Naive B cell (primary cell): ENCODE data around the gene ADAM23. TPM values are rescaled to one million over a fixed set of nuclear protein-coding genes. Genes with fewer than 3 reads are reported as not detected.

Experiments used
- ATAC-seq, 2 donors: fragments of 150-1000 bp; cut with Tn5 transposase; 2 replicates each; pipeline ENCODE4 v1.10.0; 2021; ENCODE audit warnings: low read depth in 2 of 2, mild to moderate bottlenecking in 2 of 2, moderate library complexity in 2 of 2
- DNase-seq: peaks from one replicate; pipeline ENCODE4 v3.0.0; 2022
- H3K27ac Mint-ChIP-seq, 6 donors: one replicate each; pipeline ENCODE4 v1.8.0; 2020 to 2022; ENCODE audit warnings: mild to moderate bottlenecking in 6 of 6, mixed read lengths in 6 of 6, moderate library complexity in 5 of 6, inconsistent platforms in 2 of 6
- H3K27me3 Mint-ChIP-seq, 3 donors: one replicate each; pipeline ENCODE4 v1.8.0; 2021 to 2022; ENCODE audit warnings: mixed read lengths in 3 of 3, mild to moderate bottlenecking in 1 of 3
- H3K36me3 Mint-ChIP-seq, 2 donors: one replicate each; pipeline ENCODE4 v1.8.0; 2020 to 2022; ENCODE audit warnings: mixed read lengths in 2 of 2, inconsistent platforms in 1 of 2, mild to moderate bottlenecking in 1 of 2
- H3K4me1 Mint-ChIP-seq, 3 donors: one replicate each; pipeline ENCODE4 v1.8.0; 2020 to 2022; ENCODE audit warnings: mixed read lengths in 3 of 3, inconsistent platforms in 1 of 3, mild to moderate bottlenecking in 1 of 3, moderate library complexity in 1 of 3
- H3K4me3 Mint-ChIP-seq, 8 donors: one replicate each; pipeline ENCODE4 v1.8.0; 2020 to 2022; ENCODE audit warnings: mild to moderate bottlenecking in 8 of 8, mixed read lengths in 8 of 8, moderate library complexity in 8 of 8, inconsistent platforms in 2 of 8
- H3K9me3 Mint-ChIP-seq, 7 donors: one replicate each; pipeline ENCODE4 v1.8.0; 2020 to 2022; ENCODE audit warnings: mixed read lengths in 7 of 7, mild to moderate bottlenecking in 5 of 7, inconsistent platforms in 2 of 7, moderate library complexity in 1 of 7
- polyA plus RNA-seq, 6 donors: library from polyadenylated mRNA; unstranded; fragments of 300-500 nt; fragmentation: Illumina TruSeq; gene quantifications; one replicate each; pipeline ENCODE4 v1.2.3, GENCODE V29; 2021; ENCODE audit warnings: low read depth in 6 of 6

Gene ADAM23
- polyA plus RNA-seq, 6 donors from 2014 or later = 0.26 to 2.9 (median 2.2) TPM

DNA sequence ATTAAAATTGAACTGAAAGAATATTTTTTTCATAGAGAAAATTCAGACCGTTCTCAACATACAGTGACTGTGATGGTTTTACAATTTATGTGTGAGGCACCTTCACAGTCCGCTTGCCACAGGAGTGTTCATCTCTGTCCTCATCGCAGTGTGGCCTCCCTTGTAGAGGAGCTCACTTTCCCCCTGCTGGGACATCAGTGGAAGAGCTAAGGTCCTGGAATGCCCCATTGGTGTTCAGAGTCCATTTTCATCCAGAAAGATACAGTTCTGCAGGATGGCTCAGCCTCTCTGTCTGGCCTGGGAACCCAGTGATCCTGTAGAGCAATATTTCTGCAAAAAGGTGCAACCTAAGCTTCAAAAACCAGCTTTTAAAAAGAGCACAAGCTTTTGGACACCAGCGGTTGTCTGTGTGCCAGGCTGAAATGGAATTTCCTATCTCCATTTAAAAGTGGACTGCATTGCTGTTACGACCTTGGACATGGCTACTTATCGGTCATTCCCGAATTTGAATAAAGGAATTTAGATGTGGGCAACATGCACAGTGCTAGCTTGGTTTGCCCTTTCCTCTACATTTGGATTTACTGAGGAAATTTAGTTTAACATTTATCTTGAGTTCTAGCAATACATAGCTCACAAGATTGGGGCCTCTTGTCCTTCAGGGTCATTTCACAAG, 172.2 kb downstream of the ADAM23 start:
- no peak overlapping the region for H3K27ac Mint-ChIP-seq
- no peak overlapping the region for H3K4me3 Mint-ChIP-seq
- H3K4me1 Mint-ChIP-seq = no peaks in the 10 kb centered on the region
- no peaks in the 10 kb centered on the region for H3K27me3 Mint-ChIP-seq
- no peaks in the 10 kb centered on the region for H3K36me3 Mint-ChIP-seq
- DNase-seq (no peak), ATAC-seq (no peak)
- no peaks in the 10 kb centered on the region for H3K9me3 Mint-ChIP-seq

DNA sequence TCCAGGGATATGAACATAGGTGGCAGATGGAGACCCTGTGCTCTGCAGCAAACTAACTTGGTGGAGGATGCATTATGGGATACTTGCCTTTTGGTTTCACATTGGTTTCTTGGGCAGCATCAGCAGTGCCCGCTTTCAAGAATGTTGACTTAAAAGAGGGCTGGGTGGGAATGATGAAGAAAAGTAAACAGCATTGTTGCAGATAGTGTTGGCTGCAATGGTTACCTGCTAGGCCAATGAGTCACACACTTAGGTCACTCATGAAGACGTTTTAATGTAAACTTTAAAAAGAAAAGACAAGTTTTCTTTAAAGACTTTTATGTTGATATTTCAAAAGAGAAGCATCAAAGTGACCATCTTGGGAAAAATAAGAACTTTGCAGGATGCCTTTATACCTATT, 172.8 kb downstream of the ADAM23 start:
- H3K9me3 Mint-ChIP-seq = no peaks in the 10 kb centered on the region

DNA sequence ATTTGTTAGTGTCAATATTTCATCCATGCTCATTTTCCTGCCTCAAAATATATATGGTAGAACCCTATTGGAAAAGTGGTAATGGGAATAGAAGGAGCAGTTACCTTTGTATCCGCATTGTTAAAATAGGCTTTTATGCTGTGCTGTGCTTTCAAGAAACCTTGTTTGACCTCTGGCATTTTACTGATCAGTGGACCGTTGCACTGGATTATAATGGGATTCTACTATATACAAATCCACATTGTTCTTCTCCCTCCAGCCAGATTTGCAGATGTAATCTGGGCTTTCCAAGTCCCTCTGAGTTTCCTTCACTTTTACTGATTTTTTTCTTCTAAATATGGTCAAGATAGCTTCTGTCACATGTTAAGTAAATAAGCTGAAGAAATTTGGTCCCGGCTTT, 175.7 kb downstream of the ADAM23 start:
- no peak overlapping the region for H3K4me3 Mint-ChIP-seq
- no peak overlapping the region for H3K27ac Mint-ChIP-seq
- DNase-seq (no peak), ATAC-seq (no peak)
- H3K9me3 Mint-ChIP-seq = no peaks in the 10 kb centered on the region
- H3K36me3 Mint-ChIP-seq = no peaks in the 10 kb centered on the region
- H3K4me1 Mint-ChIP-seq = no peaks in the 10 kb centered on the region
- H3K27me3 Mint-ChIP-seq = no peaks in the 10 kb centered on the region

More for the DNA sequence above, 172.8 kb downstream of the ADAM23 start:
- ATAC-seq = no peak
- Mint-ChIP-seq H3K4me3 (no peak overlapping the region), H3K27me3 (no peaks in the 10 kb centered on the region), H3K27ac (no peak overlapping the region), H3K36me3 (no peaks in the 10 kb centered on the region), H3K4me1 (no peaks in the 10 kb centered on the region)
- no peak for DNase-seq

DNA sequence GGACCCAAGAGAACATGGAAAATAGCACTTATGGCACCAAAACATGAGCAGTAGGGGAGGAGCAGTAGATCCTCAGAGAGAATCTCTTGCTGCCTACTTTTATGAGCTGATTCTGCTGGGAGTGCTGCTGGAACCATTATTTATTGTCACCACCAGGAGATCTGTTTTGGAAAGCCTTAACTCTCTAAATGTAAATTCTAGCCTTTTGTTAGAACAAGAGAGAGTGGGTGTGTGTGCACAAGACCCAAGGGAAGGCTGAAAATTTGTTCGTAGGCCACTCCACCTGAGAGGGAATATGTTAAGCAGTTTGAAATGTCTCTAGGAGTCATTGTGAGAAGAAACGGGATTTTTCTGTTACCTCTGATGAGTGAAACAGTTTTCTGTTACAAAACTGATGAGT, 182.8 kb downstream of the ADAM23 start:
- H3K27ac Mint-ChIP-seq = no peak overlapping the region
- H3K27me3 Mint-ChIP-seq = peaks cover 10 to 37% (median 19%) of the 10 kb centered on the region in 3 donors
- DNase-seq (no peak), ATAC-seq (no peak)
- H3K4me1 Mint-ChIP-seq = no peaks in the 10 kb centered on the region
- no peak overlapping the region for H3K4me3 Mint-ChIP-seq
- H3K36me3 Mint-ChIP-seq = no peaks in the 10 kb centered on the region
- H3K9me3 Mint-ChIP-seq = peaks cover 0 to 3% (median 0%) of the 10 kb centered on the region in 7 donors

DNA sequence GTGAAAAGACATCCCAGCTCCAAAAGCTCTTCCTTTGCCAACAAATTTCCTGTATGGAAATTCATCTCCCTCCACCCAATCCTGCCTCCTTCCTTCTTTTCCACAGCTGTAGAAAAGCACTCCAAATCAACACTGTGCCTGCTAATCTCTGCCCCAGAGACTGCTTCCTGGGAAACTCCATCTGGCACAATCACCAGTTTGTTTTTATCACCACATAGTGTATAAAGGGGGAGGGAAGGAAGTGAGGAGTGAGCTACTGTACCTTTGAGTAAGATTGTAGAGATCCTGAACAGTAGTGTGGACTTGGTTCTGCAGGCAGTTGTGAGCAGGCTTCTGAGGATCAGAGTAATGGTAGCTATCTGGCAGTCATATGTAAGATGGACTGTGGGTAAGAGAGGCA, 184.3 kb downstream of the ADAM23 start:
- ATAC-seq (no peak), DNase-seq (no peak)
- Mint-ChIP-seq H3K4me3 (no peak overlapping the region), H3K27me3 (peaks cover 10 to 37% (median 25%) of the 10 kb centered on the region in 3 donors), H3K4me1 (no peaks in the 10 kb centered on the region), H3K36me3 (no peaks in the 10 kb centered on the region), H3K27ac (no peak overlapping the region), H3K9me3 (peaks cover 0 to 3% (median 0%) of the 10 kb centered on the region in 7 donors)

DNA sequence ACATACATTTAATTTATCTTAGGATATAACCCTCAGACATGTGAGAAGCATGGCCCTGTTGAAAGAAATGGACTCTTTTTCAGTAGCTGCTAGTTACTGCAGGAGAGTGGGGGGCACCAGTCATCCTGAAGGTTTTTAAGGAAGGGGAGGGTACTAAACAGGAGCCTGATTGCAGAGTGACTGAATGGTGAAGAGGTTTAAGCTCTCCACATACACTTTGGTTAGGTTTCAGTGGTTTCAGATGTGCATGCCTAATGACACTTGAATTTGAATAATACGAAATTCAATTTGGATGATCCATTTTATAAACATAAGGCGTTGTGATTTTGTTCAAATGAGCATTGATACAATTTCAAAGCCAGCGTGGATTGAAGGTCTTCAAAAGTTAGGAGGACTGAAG, 188.0 kb downstream of the ADAM23 start:
- Mint-ChIP-seq H3K36me3 (no peaks in the 10 kb centered on the region), H3K27me3 (peaks cover 14 to 34% (median 23%) of the 10 kb centered on the region in 3 donors), H3K4me1 (no peaks in the 10 kb centered on the region), H3K27ac (no peak overlapping the region), H3K9me3 (peaks cover 0 to 3% (median 0%) of the 10 kb centered on the region in 7 donors), H3K4me3 (no peak overlapping the region)
- ATAC-seq = no peak
- DNase-seq = no peak

DNA sequence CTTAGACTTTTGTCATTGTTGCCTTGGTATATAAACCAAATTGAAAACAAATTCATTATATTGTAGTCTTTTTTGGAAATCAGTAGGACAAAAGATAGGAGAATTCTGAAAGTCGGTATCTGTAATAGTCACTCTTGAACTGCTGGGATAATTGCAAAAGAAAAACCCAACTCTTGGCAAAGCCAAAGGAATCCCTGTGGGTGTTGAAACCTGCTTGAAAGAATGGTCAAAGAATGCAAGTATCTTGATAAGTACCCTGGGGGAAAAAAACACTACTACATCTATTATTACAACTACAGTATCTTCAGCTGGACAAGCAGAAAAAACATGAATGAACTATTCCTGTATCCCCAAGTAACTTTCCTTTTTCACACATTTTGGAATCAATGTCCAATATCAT, 191.7 kb downstream of the ADAM23 start:
- Mint-ChIP-seq H3K27me3 (peaks cover 5% of the 10 kb centered on the region in 3 donors), H3K4me3 (no peak overlapping the region), H3K27ac (no peak overlapping the region), H3K36me3 (no peaks in the 10 kb centered on the region), H3K4me1 (no peaks in the 10 kb centered on the region), H3K9me3 (no peaks in the 10 kb centered on the region)
- DNase-seq (no peak), ATAC-seq (no peak)

DNA sequence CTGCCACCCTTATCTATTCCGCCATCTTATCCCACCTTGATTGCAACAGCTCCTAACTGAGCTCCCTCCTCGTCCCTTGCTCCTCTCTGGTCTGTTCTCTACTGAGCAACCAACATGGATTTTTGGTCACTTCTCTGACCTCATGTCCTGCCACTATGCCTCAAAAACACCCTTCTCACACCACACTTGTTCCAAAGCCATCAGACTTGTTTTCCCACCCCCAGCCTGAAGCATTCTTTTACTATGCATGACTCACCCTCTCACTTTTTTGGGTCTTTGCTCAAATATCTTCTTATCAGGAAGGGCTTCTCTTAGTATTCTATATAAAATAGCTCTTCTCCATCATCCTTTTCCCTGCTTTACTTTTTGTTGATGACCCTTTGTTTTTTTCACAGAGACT, 196.3 kb downstream of the ADAM23 start:
- Mint-ChIP-seq H3K4me3 (no peak overlapping the region), H3K9me3 (peaks cover 0 to 3% (median 0%) of the 10 kb centered on the region in 7 donors), H3K4me1 (no peaks in the 10 kb centered on the region), H3K36me3 (no peaks in the 10 kb centered on the region), H3K27me3 (peaks cover 0 to 25% (median 14%) of the 10 kb centered on the region in 3 donors), H3K27ac (no peak overlapping the region)
- DNase-seq (no peak), ATAC-seq (no peak)

DNA sequence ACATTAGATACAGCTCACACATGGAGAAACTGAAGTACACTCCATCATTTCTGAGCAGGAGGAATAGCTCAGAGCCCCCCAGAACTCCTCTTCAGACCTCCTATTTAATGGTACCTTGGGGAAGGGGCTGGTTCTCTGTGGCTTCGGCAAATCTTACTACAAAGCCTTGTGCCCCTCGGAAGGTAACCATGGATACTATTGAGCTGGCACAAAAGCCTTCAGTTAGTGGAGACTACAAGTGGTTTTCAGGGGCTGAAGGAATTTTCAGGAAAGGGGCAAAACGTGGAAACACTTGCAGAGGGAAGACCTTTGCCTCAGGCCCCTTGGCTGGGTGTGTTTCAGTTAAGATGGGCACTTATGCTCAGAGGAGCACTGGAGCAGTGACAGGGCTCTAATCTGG, 197.9 kb downstream of the ADAM23 start:
- Mint-ChIP-seq H3K27ac (no peak overlapping the region), H3K36me3 (no peaks in the 10 kb centered on the region), H3K27me3 (peaks cover 0 to 28% (median 17%) of the 10 kb centered on the region in 3 donors), H3K4me1 (no peaks in the 10 kb centered on the region), H3K4me3 (peak overlapping the region in 1 of 8 donors; percentile 51), H3K9me3 (peaks cover 0 to 3% (median 0%) of the 10 kb centered on the region in 7 donors)
- DNase-seq = no peak
- no peak for ATAC-seq

DNA sequence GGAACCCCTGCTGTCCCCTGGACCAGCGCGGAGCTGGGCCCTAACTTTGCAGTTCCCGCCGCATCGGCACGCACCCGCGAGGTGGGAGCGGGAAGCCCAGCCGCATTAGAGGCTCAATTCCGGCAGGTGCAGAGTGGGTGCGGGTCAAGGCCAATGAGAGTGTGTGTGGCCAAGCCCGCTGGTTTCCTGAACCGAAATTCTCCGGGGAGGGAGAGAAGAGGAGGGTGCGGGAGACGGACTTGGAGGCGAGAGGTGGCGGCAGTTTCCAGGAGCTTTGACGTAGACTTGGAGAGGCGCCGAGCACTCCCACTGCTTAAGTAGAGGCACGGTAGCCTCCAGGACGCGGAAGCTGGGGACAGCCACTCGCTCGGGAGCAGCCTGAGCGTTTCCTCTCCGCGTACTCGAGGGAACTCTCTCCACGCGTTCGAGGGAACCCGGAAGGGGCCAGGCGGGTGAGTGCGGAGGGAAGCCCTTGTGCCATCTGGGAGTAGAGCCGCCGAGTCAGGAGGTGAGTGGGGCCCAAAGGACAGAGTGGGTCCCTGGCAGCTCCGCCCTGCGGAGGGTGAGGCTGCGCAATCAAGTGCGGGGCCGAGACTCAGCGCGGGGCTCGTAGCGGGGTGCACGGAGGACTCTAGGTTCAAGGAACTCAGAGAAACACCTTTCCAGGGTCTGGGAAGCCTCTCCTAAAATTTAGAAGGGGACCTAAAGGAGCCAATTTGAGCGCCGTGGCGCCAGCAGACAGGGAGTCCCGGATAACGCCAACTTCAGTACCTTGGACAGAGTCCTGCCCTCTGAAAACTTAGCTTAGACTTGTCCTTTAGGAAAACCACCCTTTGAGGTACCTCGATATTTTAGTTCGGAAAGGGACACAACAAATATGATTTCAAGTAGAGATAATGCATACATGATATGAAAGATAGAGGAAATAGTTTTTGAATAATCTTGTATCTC, 199.0 kb downstream of the ADAM23 start, which contains the start of gene FAM237A:
Gene FAM237A, plus strand, starts transcription at position 413 of the 951 bp plus-strand sequence. CDS start 1,750 bp downstream, outside the sequence.
- no peaks in the 10 kb centered on the region for H3K4me1 Mint-ChIP-seq
- peaks cover 0 to 6% (median 0%) of the 10 kb centered on the region in 7 donors for H3K9me3 Mint-ChIP-seq
- no peak within 1 kb of the TSS for H3K27ac Mint-ChIP-seq
- peaks cover 0 to 32% (median 19%) of the 10 kb centered on the region in 3 donors for H3K27me3 Mint-ChIP-seq
- ATAC-seq (no peak), DNase-seq (no peak)
- no peaks in the 10 kb centered on the region for H3K36me3 Mint-ChIP-seq
- peak within 1 kb of the TSS in 1 of 8 donors; percentile 51 for H3K4me3 Mint-ChIP-seq

DNA sequence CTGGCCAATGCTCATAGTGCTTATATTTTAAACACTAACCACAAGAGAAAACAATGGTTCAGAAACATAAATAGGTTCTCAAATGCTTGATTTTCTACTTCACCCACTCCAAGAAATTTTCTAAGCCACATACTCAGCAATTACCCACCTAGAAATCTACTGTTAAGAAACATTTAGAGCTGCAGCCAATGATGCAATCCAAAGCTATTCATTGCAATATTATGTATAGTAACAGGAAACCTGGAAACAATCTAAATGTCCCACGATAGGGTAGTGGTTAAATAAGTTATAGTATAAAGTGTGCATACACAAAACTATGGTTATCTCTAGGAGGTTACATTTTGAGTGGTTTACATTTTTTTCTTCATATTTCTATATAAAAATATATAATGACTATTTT, 204.7 kb downstream of the ADAM23 start:
- H3K4me3 Mint-ChIP-seq = no peak overlapping the region
- peaks cover 0 to 23% (median 17%) of the 10 kb centered on the region in 3 donors for H3K27me3 Mint-ChIP-seq
- no peak overlapping the region for H3K27ac Mint-ChIP-seq

DNA sequence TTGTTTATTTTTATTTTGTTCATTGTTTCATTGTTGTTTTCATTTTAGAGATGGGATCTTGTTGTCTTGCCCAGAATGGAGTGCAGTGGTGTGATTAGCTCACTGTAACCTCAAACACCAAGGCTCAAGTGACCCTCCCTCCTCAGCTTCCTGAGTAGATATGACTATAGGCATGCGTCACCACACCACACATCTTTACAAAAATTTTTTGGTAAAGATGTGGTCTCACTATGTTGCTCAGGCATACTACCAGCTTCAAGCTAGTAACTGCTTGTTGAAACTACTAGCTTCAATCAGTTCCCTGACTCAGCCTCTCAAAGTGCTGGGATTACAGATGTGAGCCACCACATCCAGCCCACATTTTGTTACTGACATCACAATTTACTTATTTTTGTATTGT, 213.8 kb downstream of the ADAM23 start:
- Mint-ChIP-seq H3K4me1 (no peaks in the 10 kb centered on the region), H3K27ac (no peak overlapping the region), H3K9me3 (peaks cover 0 to 18% (median 11%) of the 10 kb centered on the region in 7 donors), H3K4me3 (no peak overlapping the region), H3K27me3 (peaks cover 0 to 18% (median 5%) of the 10 kb centered on the region in 3 donors), H3K36me3 (peaks cover 0 to 9% of the 10 kb centered on the region in 2 donors)
- ATAC-seq (no peak), DNase-seq (no peak)

More for the DNA sequence above, 204.7 kb downstream of the ADAM23 start:
- Mint-ChIP-seq H3K9me3 (peaks cover 0 to 3% (median 0%) of the 10 kb centered on the region in 7 donors), H3K4me1 (no peaks in the 10 kb centered on the region), H3K36me3 (no peaks in the 10 kb centered on the region)
- ATAC-seq (no peak), DNase-seq (no peak)

DNA sequence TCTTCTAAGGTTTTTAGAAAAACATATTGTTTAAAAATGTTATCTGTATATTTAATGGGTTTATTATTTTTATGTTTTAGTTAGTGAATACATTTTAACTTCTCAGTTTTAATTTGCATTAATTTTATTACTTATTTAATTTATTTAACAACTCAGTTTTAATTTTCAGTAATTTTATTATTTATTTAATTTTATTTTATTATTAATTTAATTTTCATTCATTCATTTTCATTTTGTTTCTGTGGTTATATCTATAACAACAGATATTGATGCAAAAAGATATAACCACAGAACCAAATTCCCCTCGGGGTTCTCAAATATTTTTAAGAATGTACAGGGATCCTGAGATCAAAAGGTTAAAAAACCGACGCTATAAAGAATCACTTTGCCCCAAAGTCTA, 221.9 kb downstream of the ADAM23 start:
- Mint-ChIP-seq H3K4me3 (no peak overlapping the region), H3K4me1 (no peaks in the 10 kb centered on the region), H3K27me3 (peaks cover 9 to 30% (median 20%) of the 10 kb centered on the region in 3 donors), H3K27ac (no peak overlapping the region), H3K9me3 (peaks cover 0 to 2% (median 0%) of the 10 kb centered on the region in 7 donors), H3K36me3 (no peaks in the 10 kb centered on the region)
- DNase-seq (no peak), ATAC-seq (no peak)
